Hepatocyte (in vitro differentiated cells): Measurements from ENCODE around the gene OGDHL. TPM values are rescaled to one million over a fixed set of nuclear protein-coding genes. Genes with fewer than 3 reads are reported as not detected.

Experiments
- DNase-seq: peaks from one replicate; pipeline ENCODE4 v3.0.0-alpha.2; 2016; ENCODE audit warnings: low spot score
- H2AFZ ChIP-seq: fragments of 200-600 bp; sonication (generic); 2 replicates; pipeline ENCODE4 v1.6.0; 2016; ENCODE audit warnings: antibody characterized with exemption, mild to moderate bottlenecking
- H3K27ac ChIP-seq: fragments of 200-600 bp; sonication (generic); 2 replicates; pipeline ENCODE4 v1.5.1; 2016; ENCODE audit warnings: mild to moderate bottlenecking
- H3K27me3 ChIP-seq: fragments of 200-600 bp; sonication (generic); 2 replicates; pipeline ENCODE4 v1.6.1; 2016
- H3K36me3 ChIP-seq: fragments of 200-600 bp; sonication (generic); replicated peaks from 2 replicates; pipeline ENCODE4 v1.5.1; 2016; ENCODE audit warnings: low read depth; ENCODE audit not compliant: insufficient read depth
- H3K4me1 ChIP-seq: fragments of 200-600 bp; sonication (generic); 2 replicates; pipeline ENCODE4 v1.5.1; 2016; ENCODE audit warnings: mild to moderate bottlenecking, moderate library complexity; ENCODE audit not compliant: insufficient read depth
- H3K4me2 ChIP-seq: fragments of 200-600 bp; sonication (generic); 2 replicates; pipeline ENCODE4 v1.6.0; 2016
- H3K4me3 ChIP-seq: fragments of 200-600 bp; sonication (generic); 2 replicates; pipeline ENCODE4 v1.5.1; 2016; ENCODE audit warnings: mild to moderate bottlenecking
- H3K79me2 ChIP-seq: fragments of 200-600 bp; sonication (generic); 2 replicates; pipeline ENCODE4 v1.6.0; 2017; ENCODE audit warnings: mild to moderate bottlenecking
- H3K9me2 ChIP-seq: fragments of 200-600 bp; sonication (generic); replicated peaks from 2 replicates; pipeline ENCODE4 v1.6.0; 2017; ENCODE audit warnings: mild to moderate bottlenecking; ENCODE audit not compliant: insufficient read depth
- H3K9me3 ChIP-seq: fragments of 200-600 bp; sonication (generic); 2 replicates; pipeline ENCODE4 v1.5.1; 2016; ENCODE audit warnings: low read depth, mild to moderate bottlenecking
- H4K20me1 ChIP-seq: fragments of 200-600 bp; sonication (generic); 2 replicates; pipeline ENCODE4 v1.6.0; 2016; ENCODE audit warnings: mild to moderate bottlenecking; ENCODE audit not compliant: insufficient read depth, poor library complexity, severe bottlenecking
- CTCF ChIP-seq: fragments of 200-600 bp; sonication (generic); IDR thresholded peaks from 2 replicates; pipeline ENCODE4 v1.5.1; 2016; ENCODE audit warnings: antibody characterized with exemption, mild to moderate bottlenecking; ENCODE audit not compliant: poor library complexity
- EZH2 ChIP-seq: fragments of 200-600 bp; sonication (generic); IDR thresholded peaks from 2 replicates; pipeline ENCODE4 v1.6.1; 2016; ENCODE audit warnings: antibody characterized with exemption, mild to moderate bottlenecking, borderline replicate concordance
- EZH2phosphoT487 ChIP-seq: fragments of 200-600 bp; sonication (generic); IDR thresholded peaks from one replicate; pipeline ENCODE4 v1.6.1; 2018; ENCODE audit warnings: antibody characterized with exemption, mild to moderate bottlenecking, low read depth, moderate library complexity; ENCODE audit not compliant: unreplicated experiment, severe bottlenecking
- WGBS: methylation state at CpG from one replicate; pipeline ENCODE4 v1.1.6; 2016; ENCODE audit warnings: low lambda C conversion rate; ENCODE audit errors: missing lambda C conversion rate; 5-methylcytosine and 5-hydroxymethylcytosine counted together
- polyA plus RNA-seq: library from polyadenylated mRNA; unstranded; fragments of >200 nt; fragmentation: Nextera tagmentation; extraction: Ambion mirVana; gene quantifications from 2 replicates; pipeline ENCODE4 v1.2.1, GENCODE V29; 2016
- total RNA-seq: library from RNA; depleted of rRNA; stranded (reverse); fragments of >200 nt; gene quantifications from 2 replicates; pipeline ENCODE4 v1.2.3, GENCODE V29; 2014

Gene OGDHL
- total and polyA plus RNA-seq, 2 experiments from 2014 or later = 9.3 to 12.9 TPM

- Histone ChIP-seq H4K20me1 (no peaks in the 10 kb centered on the region), H2AFZ (no peak overlapping the region), H3K4me1 (no peaks in the 10 kb centered on the region), H3K27me3 (no peaks in the 10 kb centered on the region), H3K4me2 (no peak overlapping the region), H3K27ac (no peak overlapping the region), H3K36me3 (no peaks in the 10 kb centered on the region), H3K9me3 (no peaks in the 10 kb centered on the region), H3K9me2 (no peaks in the 10 kb centered on the region), H3K79me2 (no peaks in the 10 kb centered on the region), H3K4me3 (no peak overlapping the region)
- 88% methylated on average over 5 of the region's 5 CpGs for WGBS
- no peak for DNase-seq
- no peak for TF ChIP-seq CTCF
- TF ChIP-seq EZH2 = no peak
- no peak for TF ChIP-seq EZH2phosphoT487
Measured at GRCh38 chr10:49791100-49791499, 29.0 kb upstream of the OGDHL start.

- no peak overlapping the region for H2AFZ ChIP-seq
- H3K27me3 ChIP-seq = peaks cover 5% of the 10 kb centered on the region
- no peak overlapping the region for H3K27ac ChIP-seq
- no peaks in the 10 kb centered on the region for H3K79me2 ChIP-seq
- H3K9me2 ChIP-seq = no peaks in the 10 kb centered on the region
- no peaks in the 10 kb centered on the region for H3K4me1 ChIP-seq
- no peak overlapping the region for H3K4me2 ChIP-seq
- no peaks in the 10 kb centered on the region for H3K36me3 ChIP-seq
- DNase-seq = no peak
- no peaks in the 10 kb centered on the region for H4K20me1 ChIP-seq
- TF ChIP-seq CTCF (no peak), EZH2phosphoT487 (no peak), EZH2 (no peak)
- no peaks in the 10 kb centered on the region for H3K9me3 ChIP-seq
- WGBS = 73% methylated on average over 8 of the region's 8 CpGs
- H3K4me3 ChIP-seq = no peak overlapping the region
Measured at GRCh38 chr10:49784681-49785080, 22.6 kb upstream of the OGDHL start.

- Histone ChIP-seq H3K4me2 (no peak overlapping the region), H3K27me3 (peaks cover 5% of the 10 kb centered on the region), H2AFZ (no peak overlapping the region), H3K4me3 (no peak overlapping the region), H3K4me1 (no peaks in the 10 kb centered on the region), H3K79me2 (no peaks in the 10 kb centered on the region), H3K36me3 (no peaks in the 10 kb centered on the region), H3K9me3 (no peaks in the 10 kb centered on the region), H4K20me1 (no peaks in the 10 kb centered on the region), H3K9me2 (no peaks in the 10 kb centered on the region), H3K27ac (no peak overlapping the region)
- 59% methylated on average over 4 of the region's 5 CpGs for WGBS
- no peak for TF ChIP-seq CTCF
- no peak for TF ChIP-seq EZH2
- no peak for TF ChIP-seq EZH2phosphoT487
- no peak for DNase-seq
Measured at GRCh38 chr10:49783645-49784044, 21.5 kb upstream of the OGDHL start.

GRCh38 chr10:49781247-49781646 lies 19.1 kb upstream of the OGDHL start:
- Histone ChIP-seq H3K27ac (no peak overlapping the region), H3K4me3 (no peak overlapping the region), H3K36me3 (no peaks in the 10 kb centered on the region), H3K4me2 (no peak overlapping the region), H3K4me1 (no peaks in the 10 kb centered on the region), H2AFZ (no peak overlapping the region), H3K79me2 (no peaks in the 10 kb centered on the region), H3K27me3 (peaks cover 5% of the 10 kb centered on the region), H3K9me2 (no peaks in the 10 kb centered on the region), H4K20me1 (no peaks in the 10 kb centered on the region), H3K9me3 (no peaks in the 10 kb centered on the region)
- TF ChIP-seq EZH2phosphoT487 (no peak), CTCF (no peak), EZH2 (no peak)
- no peak for DNase-seq
